ENCODE results near the gene B3GNT2.
"Not testable (repeated sequence)": the region's sequence is repeated elsewhere in the genome, so short reads cannot be mapped to it uniquely, and the experiment has no call there.

B3GNT2 gene, protein sequence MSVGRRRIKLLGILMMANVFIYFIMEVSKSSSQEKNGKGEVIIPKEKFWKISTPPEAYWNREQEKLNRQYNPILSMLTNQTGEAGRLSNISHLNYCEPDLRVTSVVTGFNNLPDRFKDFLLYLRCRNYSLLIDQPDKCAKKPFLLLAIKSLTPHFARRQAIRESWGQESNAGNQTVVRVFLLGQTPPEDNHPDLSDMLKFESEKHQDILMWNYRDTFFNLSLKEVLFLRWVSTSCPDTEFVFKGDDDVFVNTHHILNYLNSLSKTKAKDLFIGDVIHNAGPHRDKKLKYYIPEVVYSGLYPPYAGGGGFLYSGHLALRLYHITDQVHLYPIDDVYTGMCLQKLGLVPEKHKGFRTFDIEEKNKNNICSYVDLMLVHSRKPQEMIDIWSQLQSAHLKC

DNA sequence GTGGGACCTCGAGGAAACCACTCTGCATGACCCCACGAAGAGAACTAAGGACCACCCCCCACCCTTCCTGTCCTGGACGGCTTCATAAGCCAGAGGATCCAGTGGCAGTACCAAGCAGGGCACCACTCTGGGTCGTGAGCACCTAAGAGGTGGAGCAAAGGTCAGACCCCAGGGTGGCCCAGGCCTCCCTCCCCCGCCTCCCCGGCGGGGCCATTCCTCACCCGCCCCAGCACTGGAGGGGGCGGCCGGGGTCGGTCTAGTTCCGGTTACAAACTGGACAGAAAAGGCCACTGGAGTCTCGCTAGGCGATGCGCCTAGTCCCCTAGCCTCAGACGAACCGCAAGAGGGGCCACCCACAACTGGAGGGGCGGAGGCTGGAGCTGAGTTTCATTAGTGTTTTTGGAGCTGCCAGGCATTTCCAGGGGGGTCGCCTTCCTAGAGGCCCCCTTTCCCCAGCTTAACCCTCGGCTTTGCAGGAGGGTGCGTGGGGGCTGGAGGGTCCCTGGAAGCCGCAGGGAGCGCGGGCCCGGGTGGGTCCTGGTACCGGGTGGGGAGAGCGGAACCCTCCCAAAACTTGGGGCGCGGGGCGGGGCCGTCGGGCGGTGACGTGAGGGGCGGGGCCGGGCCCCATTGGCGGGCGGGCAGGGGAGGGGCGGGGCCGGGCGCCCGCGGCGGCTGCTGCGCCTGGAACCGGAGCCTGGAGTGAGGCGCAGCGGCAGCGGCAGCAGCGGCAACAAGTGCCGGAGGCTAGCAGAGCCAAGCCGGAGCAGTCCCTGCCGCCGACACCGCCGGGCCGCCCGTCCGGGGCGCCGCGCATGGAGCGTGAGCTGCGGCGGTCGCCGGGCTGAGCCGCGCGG is at the start of gene B3GNT2:
B3GNT2 (plus strand) TSS at position 695 of the 857 bp plus-strand sequence. CDS start 26,106 bp downstream, outside the sequence.
- DNase-seq (ENCODE audit: low read depth): peak; percentile 81

DNA sequence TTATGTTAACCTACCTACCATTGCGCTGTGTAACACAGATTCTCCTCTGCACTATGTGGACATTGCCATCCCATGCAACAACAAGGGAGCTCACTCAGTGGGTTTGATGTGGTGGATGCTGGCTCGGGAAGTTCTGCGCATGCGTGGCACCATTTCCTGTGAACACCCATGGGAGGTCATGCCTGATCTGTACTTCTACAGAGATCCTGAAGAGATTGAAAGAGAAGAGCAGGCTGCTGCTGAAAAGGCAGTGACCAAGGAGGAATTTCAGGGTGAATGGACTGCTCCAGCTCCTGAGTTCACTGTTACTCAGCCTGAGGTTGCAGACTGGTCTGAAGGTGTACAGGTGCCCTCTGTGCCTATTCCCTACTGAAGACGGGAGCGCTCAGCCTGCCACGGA is 49.1 kb upstream of the B3GNT2 start:
- DNase-seq (ENCODE audit: low read depth): not testable (repeated sequence)

DNA sequence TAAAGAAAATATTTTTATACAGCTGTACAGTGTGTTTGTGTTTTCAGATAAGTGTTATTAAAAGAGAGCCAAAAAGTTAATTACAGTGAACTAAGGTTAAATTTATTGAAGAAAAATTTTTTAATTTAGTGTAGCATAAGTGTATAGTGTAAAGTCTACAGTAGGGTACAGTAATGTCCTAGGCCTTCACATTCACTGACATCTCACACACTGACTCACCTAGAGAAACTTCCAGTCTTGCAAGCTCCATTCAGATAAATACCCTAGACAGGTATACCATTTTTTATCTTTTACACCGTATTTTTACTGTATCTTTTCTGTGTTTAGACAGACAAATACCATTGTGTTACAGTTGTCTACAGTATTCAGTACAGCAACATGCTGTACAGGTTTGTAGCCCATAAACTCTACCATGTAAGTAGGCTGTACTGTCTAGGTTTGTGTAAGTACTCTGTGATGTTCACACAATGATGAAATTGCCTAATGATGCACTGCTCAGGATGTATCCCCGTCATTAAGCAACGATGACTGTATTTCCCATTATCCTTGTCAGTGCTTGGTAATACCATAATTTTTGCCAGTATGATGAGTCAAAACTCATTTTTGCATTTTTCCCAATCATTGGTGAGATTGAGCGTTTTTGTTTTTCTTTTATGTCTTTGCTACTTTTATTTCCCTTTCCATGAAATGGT is 48.2 kb upstream of the B3GNT2 start:
- peak; percentile 82 for DNase-seq (ENCODE audit: low read depth)

DNA sequence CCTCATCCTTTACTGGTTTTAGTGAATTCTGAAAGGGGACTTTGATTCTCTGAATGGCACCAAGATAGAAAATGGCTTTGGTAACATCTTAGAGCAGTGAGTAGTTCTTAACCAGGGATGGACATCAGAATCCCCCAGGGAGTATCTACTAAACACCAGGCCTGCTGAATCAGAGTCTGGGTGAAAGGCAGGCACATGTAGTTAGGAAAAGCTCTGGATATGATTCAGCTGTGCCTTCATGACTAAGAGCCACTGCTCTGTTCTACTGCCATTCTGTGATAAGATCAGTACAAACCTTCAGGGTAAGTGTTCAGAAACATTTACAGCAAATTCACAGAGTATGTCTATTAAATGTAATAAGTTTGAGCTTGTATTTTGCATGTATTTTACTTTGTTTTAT is 46.2 kb upstream of the B3GNT2 start:
- DNase-seq (ENCODE audit: low read depth): peak; percentile 96

DNA sequence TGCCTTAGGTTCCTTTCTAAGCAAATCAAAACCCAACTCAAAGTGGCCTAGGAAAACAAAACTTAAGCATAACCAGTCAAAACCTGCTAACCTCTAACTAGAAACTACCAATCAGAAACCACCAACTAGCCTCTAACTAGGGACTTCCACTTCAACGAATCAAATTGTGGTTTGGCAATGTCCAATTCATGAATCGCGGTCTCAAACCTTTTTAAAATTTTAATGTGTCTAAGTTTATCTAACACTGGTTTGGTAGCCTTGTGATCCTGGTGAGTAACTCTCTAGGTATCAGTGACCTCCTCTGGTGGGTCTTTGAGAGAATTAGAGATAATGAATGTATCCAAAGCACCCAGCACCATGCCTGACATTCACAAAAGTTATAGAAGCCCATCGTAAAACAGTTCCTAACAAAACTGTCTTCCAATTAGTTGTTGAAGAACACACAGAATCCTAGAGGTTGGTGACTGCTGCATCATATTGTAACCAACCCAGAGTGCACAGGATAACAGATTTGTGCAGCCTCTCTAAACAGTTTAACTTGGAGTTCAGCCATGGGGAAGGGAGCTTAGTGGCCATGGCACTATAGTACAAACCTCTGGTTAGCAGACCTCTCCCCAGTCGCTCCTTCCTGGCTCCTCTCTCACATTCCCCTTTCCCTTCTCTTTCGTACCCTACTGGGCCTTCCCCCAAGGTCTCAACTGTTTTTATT is 45.2 kb upstream of the B3GNT2 start:
- peak; percentile 66 for DNase-seq (ENCODE audit: low read depth)

DNA sequence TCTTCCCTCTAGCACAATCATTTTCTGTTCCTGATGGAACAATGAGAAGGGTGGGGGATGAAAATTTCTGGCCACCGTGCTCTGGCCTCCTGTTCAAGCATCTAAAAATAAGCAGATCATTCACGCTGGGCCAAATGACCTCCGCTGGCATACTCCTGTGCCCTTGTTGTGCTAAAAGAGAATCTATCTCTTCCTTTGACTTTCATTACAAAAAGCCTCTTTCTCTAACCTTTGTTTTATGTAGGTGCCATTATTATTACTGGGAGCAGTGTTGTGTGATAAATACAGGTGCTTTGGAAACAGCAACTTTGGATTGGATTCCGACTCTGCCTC is 44.6 kb upstream of the B3GNT2 start:
- DNase-seq (ENCODE audit: low read depth): no peak

DNA sequence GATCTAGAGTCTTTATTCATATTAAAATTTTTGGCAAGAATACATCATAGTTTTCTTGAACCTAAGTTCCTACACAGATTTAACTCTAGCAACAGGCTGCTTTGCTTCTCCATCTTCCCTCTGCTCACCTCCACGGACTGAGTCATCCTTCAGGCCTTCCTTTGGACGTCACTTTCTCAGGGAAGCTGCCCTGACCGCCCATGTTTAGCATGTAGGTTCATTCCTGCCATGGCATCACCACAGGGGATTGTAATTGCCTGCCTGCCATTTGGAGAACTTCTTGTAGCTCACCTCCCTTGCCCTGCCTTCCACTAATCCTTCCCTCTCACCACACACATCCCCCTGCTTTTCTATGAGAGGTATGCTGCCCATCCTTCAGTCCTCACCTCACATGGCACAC is 43.9 kb upstream of the B3GNT2 start:
- DNase-seq (ENCODE audit: low read depth): peak; percentile 67

DNA sequence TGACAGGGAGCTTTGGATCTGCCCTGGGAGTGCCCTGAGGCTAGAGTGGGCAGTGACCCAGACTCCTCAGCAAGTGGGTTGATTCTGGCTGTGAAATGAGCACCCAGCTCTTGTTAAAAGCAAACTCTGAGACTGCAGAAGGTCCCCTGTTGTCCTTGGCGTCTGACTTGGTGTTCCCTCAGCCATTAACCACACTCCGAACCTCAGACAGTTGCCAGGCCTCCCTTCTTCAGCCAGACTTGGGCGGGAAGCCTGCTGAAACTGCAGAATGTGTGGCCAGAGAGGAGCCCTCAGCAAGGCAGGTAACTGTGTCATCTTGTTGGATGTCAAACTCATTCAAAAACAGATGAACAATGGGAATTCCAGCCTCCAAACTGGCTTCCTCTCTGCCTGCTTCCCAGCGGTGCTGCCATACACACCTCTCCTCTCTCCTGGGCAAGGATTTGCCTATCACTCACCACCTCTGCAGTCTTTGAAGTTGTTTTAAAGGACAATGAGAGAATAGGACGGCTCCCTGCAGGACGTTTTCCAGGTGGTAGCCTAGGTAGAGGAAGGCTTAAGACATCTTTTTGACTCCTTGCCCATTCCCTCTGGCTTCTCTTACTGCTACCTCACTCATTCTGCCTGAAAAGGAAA is 38.9 kb upstream of the B3GNT2 start:
- DNase-seq (ENCODE audit: low read depth): peak; percentile 6

DNA sequence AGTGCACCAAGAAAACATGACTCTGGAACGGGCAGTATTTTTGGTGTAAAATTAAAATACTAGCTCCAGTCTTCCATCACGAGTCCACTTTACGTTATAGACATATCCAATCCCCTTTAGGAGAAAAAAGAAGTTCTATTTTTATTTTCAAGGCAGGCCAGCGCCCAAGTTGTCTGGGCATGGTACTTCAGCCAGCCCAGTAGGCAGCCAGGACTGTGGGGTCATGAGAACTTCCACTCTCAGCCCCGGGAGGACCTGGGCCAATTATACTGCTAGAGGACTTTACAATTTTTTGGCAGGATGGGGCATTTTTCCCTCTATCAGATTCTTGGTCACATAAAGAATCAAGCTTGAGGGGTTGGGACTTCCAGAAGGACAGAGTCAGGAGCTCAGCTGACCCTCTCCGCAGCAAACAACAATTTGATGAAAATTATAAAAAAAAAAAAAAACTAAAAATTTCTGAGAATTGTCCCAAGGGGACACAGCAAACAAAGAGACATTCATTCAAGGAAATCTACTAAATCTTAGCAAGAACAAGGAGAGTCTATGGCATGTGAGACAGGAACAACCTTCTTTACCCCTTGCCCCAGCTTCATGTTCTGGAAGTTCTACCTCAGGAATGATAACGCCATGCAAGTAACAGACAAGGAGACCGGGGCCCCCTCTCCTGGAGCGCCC is 37.3 kb upstream of the B3GNT2 start:
- DNase-seq (ENCODE audit: low read depth): no peak

DNA sequence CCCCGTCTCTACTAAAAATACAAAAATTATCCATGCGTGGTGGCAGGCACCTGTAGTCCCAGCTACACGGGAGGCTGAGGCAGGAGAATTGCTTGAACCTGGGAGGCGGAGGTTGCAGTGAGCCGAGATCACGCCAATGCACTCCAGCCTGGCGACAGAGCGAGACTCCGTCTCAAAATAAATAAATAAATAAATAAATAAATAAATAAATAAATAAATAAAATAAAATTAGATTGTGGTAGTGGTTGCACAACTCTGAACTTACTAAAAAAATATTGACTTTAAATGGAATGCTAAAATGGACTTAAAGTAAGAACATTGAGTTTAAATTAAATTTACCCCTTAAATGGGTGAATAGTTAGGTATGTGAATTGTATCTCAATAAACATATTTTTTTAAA is 35.2 kb upstream of the B3GNT2 start:
- DNase-seq (ENCODE audit: low read depth): not testable (repeated sequence)

DNA sequence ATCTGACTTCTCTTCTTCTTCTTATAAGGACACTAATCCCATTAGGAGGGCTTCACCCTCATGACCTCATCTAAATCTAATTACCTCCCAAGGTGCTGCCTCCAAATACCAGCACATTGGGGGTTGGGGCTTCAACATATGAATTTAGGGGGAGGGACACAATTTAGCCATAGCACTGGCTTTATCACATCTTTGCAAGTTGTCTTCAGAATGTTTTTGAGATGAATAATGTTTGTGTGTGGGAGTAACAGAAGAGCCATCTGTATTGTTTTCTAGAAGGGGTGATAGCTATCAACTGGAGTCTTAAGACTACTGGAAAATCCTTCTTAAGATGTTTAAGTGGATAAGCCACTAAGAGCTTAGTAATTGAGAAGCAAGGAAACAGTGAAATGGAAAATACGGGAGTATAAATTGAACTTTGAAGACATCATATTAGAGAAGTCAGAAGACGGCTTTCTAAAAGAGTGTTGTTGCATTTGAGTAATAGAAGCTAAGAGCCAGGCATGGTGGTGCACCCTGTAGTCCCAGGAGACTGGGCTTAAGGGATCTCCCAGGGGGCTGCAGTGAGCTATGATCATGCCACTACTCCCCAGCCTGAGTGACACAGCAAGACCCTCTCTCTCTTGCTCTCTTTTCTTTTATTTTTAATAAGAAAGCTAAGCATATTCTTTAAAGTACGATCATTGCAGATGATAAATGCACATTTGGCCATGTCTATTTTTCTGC is 32.6 kb upstream of the B3GNT2 start:
- DNase-seq (ENCODE audit: low read depth): no peak

DNA sequence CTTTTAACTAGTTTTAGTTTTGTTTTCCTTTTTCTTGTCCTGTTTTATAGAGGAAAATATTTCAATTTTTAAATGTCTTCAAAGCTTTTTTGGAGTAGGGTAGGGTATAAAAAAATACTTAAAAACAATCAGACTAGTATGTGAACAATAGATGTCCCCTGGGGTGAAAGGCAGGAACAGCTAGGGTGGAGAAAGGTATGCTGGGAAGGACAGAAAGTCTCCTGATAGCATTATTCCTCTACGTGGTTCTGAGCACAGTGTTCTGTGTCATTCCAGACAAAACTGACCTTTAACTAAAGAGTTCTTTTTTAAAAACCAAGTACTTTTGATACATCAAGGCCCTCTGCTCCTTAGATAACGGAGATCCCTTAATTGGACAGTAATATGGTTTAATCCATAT is 32.1 kb upstream of the B3GNT2 start:
- no peak for DNase-seq (ENCODE audit: low read depth)

DNA sequence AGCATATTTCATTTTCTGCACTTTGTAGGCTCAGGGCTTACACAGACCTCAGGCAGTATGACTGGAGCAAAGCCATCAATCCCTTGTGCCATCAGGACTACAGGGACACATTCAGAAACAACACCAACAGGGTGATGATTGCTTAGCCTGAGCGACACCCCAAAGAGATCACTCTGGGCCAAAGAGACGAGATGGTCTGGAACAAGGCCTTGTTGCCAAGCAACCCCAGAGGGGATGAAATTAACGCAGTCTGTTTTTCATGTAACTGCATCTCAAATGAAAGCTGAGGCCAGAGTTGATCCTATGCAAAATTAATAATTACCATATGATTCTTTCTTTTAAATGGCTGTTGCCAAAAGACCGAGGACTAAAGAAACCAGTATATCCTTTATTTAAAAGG is 20.2 kb upstream of the B3GNT2 start:
- DNase-seq (ENCODE audit: low read depth): no peak

DNA sequence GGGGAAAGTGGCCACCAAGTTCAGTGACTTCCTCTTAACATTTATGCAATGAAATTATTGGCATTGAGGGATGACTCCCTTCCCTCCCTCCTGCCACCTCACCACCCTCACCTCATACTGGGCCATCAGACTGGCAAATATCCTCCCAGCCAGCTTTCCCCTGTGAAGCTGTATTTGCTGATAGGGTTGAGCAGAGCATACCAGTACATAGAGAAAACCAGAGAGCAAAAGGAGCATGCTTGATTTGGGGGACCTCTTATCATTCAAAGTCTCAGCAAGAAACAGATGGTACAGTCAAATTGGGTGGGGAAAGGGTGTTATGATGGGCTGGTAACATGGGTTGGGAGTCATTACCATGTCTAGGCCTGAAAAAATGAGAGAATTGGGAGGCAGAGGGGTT is 19.1 kb upstream of the B3GNT2 start:
- DNase-seq (ENCODE audit: low read depth): no peak

DNA sequence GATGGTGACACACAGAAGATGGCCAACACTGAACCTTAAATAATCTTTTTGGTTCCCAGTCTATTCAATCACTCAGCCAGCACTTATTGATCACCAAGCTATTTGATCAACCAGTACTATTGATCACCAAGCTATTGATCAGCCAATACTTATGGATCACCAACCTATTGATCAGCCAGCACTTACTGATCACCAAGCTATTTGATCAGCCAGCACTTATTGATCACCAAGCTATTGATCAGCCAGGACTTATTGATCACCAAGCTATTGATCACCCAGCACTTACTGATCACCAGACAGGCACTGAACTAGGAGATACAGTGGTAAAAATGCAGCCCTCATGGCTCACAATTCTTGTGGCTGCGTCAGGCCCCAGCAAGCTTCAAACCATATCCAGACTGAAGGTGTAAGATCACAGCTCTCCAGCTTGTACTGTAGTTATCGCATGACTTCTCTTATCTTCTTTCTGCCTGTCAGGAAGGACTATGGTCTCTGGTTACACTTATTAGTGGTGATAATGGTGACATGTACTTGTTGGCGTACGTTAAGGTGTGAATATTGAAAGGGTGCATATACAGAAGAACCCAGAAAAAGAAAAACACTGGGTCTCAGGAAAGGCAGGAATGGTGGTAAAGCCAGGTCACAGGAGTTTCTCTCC is 18.4 kb upstream of the B3GNT2 start:
- DNase-seq (ENCODE audit: low read depth): no peak

DNA sequence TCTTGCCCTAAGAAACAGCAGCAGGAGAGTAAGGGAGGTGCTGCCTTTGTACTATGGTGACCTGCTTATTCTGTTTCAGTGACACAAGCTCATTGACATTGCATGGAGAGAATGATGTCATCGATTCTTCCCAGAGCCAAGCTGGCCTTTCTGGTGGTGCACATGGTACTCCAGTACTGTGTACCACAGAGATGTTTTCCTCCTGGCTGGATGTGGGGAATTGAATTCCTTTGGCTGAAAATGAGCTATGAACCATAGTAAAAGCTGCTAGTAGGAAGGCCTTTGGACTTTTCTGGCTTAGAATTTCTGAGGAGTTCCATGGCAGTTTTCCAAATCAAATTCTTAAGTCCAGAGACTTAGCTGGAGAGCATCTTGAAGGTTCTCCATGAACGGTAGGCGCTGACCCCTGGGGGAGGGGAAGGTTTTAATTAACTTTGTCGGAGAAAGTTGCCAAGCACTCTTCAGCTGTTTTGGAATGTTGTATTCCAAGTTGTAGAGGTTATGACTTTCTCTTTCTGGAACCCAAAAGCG is 17.1 kb upstream of the B3GNT2 start:
- peak; percentile 71 for DNase-seq (ENCODE audit: low read depth)

DNA sequence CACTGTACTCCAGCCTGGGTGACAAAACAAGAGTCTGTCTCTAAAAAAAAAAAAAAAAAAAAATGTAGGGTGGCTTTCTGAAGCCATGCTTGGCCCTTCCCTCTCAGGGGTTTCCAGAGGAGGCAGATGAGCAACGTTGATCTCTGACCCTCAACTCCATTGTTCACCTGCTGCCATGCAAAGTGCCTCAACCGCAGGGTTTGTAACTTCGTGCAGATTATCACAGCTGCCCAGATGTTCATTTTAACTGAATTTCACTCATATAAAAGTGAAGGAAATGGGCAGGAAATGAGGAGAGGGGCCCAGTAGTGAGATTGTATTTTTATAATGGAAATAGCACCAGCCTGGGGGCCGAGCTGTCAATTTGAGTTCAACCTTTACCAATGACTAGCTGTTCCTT is 14.9 kb upstream of the B3GNT2 start:
- DNase-seq (ENCODE audit: low read depth): no peak

DNA sequence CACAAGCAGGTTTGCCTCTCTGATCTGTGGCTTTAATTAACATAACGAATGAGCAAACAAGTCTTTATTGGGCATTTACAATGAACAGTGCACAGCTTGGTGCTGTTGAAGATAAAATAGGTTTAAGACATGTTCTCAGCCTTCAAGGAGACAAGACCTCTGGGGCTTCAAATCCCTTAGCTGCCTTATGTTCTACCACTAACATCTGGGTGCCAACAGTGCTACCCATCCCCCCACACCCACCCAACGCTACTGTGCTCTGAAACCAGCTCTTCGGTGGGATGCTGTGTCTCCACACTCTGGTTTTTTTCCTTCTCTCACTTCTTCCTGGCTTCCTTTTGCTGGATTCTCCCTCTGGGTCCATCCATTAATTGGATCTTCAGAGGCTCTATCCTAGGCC is 14.1 kb upstream of the B3GNT2 start:
- no peak for DNase-seq (ENCODE audit: low read depth)

DNA sequence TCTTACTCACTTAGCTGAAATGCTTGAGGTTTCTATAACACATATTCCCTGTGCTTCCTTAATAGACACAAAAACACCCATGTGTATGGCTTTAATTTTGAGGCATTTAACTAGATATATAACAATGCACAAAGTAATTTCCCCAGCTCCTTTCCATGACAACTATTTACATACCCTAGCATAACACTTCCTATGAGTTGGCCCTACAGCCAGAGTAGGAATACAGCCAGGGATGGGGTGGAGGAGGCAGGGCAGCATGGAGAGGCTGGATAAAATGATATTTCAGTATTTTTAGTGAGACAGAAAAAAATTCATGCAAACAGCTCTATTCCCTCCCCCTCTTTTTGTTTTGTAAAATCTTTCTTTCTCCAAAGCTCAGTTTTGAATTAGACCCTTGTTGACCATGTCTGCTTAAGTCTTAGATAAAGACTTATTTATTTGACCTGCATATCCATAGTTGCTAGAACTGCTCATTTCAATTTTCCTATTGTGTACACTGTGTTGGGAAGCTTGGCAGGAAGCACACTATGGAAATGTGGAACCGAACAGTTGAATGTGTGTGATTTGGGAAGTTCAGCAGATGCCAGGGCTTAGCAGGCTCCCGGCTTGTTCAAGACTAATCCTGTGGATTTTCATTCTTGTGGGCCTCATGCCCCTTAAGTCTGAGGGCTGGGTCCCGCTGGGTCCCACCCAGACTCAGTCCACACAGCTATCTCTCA is 11.2 kb upstream of the B3GNT2 start:
- DNase-seq (ENCODE audit: low read depth): peak; percentile 15

Data from EH (cell line).